ENCODE measurements around the gene ACO2. TPM values are rescaled to one million over a fixed set of nuclear protein-coding genes. Genes with fewer than 3 reads are reported as not detected.

Gene ACO2
- total and polyA plus RNA-seq, 2 of the 13 experiments (the other 11 are each of a cell fraction or from before 2014, with no cell fraction given), result 19.2 to 45.6 TPM

DNA sequence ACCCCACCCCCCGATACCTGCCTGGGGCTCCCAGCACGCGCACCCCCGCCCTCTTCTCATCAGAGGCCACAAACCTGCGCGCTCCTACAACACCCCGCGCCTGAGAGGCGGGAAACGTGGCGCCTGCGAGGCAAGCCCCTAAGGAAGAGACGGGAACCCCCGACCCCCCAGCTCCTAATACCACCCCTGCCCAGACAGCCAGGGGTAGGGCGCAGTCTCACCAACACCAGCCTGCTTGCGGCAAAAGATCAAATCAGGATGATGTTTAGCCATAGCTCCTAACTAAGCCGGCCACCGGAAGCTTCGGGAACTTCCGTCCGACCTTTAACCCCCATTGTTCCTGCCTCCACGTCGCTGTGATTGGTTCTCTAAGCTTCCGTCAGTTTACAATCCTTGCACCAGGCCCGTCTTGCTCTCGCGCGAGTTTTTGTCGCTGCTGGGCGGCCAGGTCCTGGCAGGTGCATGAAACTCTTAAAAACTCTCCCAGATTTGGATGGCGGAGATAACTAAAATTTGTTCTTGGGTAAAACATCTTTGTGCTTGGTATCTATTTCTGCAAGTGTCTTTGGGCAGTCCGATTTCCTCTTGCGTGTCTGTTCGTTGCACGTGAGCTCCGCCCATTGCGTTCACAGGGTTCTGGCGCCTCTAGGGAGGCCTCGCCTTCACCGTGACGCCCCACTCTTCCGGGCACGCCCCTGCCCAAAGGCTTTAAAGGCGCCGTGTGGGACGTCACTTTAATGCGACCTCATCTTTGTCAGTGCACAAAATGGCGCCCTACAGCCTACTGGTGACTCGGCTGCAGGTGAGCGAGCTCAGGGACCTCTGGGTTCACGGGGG lies at the start of gene ACO2, which contains the start of gene PHF5A (continued):
- TF ChIP-seq KLF16 (CRISPR knock-in tag; IDR thresholded peaks at IDR 0.05) (peak in 1 of 2 experiments; percentile 88; a peak in 2 of 4 replicates), ZMYM4 (CRISPR knock-in tag; IDR thresholded peaks at IDR 0.05) (peak; percentile 97), FLYWCH1 (CRISPR knock-in tag; IDR thresholded peaks at IDR 0.05) (no peak), FIP1L1 (IDR thresholded peaks at IDR 0.05; ENCODE audit: borderline replicate concordance, insufficient read depth, low read depth, low read length) (no peak), ZFAT (CRISPR knock-in tag; conservative IDR thresholded peaks at IDR 0.05) (no peak), YY1 (IDR thresholded peaks at IDR 0.05; ENCODE audit: insufficient read depth, insufficient replicate concordance, low read depth, low read length) (peak; percentile 98), MIER3 (CRISPR knock-in tag; IDR thresholded peaks at IDR 0.05; ENCODE audit: borderline replicate concordance) (peak; percentile 65), DMAP1 (CRISPR knock-in tag; IDR thresholded peaks at IDR 0.05) (peak; percentile 83; the same call in 1 of the 2 replicates), ZBTB1 (CRISPR knock-in tag; IDR thresholded peaks at IDR 0.05; ENCODE audit: borderline replicate concordance) (no peak), NCOA2 (CRISPR knock-in tag; IDR thresholded peaks at IDR 0.05) (peak; percentile 15; the same call in 1 of the 2 replicates), ZC3H13 (CRISPR knock-in tag; IDR thresholded peaks at IDR 0.05) (0 out of 2 replicates have a peak, but pooled peaks have one; percentile 59), HOXA3 (CRISPR knock-in tag; IDR thresholded peaks at IDR 0.05) (peak; percentile 94), SNAI1 (CRISPR knock-in tag; IDR thresholded peaks at IDR 0.05; ENCODE audit: borderline replicate concordance) (no peak), ZNF446 (CRISPR knock-in tag; IDR thresholded peaks at IDR 0.05) (0 out of 2 replicates have a peak, but pooled peaks have one; percentile 17), PPARG (CRISPR knock-in tag; conservative IDR thresholded peaks at IDR 0.05) (peak; percentile 10; the same call in 1 of the 2 replicates), PHF5A (CRISPR knock-in tag; IDR thresholded peaks at IDR 0.05; ENCODE audit: low read depth, unreplicated experiment) (peak; percentile 29)
- TF ChIP-seq, protein P1, sequence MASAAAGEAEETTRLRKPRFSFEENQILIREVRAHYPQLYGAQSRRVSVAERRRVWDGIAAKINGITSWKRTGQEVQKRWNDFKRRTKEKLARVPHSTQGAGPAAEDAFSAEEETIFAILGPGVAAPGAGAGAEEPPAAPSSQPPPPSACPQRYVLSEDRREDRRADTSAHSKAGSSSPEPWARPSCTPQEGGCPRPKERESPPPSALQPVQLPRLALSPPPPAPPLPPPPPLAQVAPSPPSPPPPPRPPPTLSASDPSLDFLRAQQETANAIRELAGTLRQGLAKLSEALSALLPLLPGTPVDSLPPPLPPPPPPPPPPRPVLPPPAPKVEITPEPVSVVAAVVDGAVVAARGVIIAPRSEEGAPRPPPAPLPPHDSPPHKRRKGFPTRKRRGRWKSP (CRISPR knock-in tag; IDR thresholded peaks at IDR 0.05), result peak; percentile 76; the same call in 1 of the 2 replicates
- TF ChIP-seq, protein P2, sequence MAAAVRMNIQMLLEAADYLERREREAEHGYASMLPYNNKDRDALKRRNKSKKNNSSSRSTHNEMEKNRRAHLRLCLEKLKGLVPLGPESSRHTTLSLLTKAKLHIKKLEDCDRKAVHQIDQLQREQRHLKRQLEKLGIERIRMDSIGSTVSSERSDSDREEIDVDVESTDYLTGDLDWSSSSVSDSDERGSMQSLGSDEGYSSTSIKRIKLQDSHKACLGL (CRISPR knock-in tag; IDR thresholded peaks at IDR 0.05), result 0 out of 2 replicates have a peak, but pooled peaks have one; percentile 42
- TF ChIP-seq, protein P3, sequence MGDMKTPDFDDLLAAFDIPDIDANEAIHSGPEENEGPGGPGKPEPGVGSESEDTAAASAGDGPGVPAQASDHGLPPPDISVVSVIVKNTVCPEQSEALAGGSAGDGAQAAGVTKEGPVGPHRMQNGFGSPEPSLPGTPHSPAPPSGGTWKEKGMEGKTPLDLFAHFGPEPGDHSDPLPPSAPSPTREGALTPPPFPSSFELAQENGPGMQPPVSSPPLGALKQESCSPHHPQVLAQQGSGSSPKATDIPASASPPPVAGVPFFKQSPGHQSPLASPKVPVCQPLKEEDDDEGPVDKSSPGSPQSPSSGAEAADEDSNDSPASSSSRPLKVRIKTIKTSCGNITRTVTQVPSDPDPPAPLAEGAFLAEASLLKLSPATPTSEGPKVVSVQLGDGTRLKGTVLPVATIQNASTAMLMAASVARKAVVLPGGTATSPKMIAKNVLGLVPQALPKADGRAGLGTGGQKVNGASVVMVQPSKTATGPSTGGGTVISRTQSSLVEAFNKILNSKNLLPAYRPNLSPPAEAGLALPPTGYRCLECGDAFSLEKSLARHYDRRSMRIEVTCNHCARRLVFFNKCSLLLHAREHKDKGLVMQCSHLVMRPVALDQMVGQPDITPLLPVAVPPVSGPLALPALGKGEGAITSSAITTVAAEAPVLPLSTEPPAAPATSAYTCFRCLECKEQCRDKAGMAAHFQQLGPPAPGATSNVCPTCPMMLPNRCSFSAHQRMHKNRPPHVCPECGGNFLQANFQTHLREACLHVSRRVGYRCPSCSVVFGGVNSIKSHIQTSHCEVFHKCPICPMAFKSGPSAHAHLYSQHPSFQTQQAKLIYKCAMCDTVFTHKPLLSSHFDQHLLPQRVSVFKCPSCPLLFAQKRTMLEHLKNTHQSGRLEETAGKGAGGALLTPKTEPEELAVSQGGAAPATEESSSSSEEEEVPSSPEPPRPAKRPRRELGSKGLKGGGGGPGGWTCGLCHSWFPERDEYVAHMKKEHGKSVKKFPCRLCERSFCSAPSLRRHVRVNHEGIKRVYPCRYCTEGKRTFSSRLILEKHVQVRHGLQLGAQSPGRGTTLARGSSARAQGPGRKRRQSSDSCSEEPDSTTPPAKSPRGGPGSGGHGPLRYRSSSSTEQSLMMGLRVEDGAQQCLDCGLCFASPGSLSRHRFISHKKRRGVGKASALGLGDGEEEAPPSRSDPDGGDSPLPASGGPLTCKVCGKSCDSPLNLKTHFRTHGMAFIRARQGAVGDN (CRISPR knock-in tag; IDR thresholded peaks at IDR 0.05), result peak; percentile 77
- TF ChIP-seq, protein P4, sequence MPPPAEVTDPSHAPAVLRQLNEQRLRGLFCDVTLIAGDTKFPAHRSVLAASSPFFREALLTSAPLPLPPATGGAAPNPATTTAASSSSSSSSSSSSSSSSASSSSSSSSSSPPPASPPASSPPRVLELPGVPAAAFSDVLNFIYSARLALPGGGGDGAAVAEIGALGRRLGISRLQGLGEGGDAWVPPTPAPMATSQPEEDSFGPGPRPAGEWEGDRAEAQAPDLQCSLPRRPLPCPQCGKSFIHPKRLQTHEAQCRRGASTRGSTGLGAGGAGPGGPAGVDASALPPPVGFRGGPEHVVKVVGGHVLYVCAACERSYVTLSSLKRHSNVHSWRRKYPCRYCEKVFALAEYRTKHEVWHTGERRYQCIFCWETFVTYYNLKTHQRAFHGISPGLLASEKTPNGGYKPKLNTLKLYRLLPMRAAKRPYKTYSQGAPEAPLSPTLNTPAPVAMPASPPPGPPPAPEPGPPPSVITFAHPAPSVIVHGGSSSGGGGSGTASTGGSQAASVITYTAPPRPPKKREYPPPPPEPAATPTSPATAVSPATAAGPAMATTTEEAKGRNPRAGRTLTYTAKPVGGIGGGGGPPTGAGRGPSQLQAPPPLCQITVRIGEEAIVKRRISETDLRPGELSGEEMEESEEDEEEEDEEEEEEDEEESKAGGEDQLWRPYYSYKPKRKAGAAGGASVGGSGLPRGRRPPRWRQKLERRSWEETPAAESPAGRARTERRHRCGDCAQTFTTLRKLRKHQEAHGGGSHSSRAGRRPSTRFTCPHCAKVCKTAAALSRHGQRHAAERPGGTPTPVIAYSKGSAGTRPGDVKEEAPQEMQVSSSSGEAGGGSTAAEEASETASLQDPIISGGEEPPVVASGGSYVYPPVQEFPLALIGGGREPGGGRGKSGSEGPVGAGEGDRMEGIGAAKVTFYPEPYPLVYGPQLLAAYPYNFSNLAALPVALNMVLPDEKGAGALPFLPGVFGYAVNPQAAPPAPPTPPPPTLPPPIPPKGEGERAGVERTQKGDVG (CRISPR knock-in tag; IDR thresholded peaks at IDR 0.05; ENCODE audit: borderline replicate concordance), result 0 out of 2 replicates have a peak, but pooled peaks have one; percentile 48

Data from HepG2 (cell line).